Hypothalamus (tissue), 51 donors: ENCODE data around the gene DCP1A.

Experiments used
- DNase-seq, 51 donors: peaks; one replicate each; lab custom pipeline; 2025; lab: John Stamatoyannopoulos, UW

DCP1A gene

DNA sequence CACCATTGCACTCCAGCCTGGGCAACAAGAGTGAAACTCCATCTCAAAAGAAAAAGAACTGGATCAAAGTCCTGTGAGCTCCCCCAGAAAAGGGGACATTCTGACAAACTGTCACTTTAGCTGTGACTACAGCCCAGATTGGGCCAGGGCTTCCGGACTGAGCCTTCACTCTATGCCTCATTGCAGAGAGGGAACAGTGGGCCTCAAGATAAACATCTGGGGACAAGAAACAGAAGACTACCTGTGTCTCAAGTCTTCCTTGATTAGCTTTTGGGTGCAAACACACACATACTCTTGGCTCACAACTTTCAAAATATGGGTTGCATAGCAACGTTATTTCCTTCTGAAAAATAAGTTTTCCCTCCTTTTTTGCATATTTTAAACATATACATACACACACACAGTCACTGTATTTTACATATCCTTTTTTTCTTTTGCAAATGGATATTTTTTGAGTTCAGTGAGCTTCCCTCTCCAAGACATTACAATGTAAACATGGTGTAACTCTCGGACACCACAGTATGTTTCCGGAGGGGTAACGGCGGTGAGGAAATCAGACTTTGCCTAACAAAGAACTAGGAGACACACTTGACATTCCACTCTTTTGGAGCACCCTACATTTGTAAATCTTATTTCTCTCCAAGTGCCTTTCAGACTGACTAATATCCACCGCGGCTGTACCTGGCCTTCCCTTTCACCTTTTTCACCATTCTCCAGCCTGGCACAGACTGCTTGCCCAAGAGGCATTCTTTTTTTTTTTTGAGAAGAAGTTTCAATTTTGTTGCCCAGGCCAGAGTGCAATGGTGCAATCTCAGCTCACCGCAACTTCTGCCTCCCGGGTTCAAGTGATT lies 95.0 kb downstream of the DCP1A start:
- no peak for DNase-seq

DNA sequence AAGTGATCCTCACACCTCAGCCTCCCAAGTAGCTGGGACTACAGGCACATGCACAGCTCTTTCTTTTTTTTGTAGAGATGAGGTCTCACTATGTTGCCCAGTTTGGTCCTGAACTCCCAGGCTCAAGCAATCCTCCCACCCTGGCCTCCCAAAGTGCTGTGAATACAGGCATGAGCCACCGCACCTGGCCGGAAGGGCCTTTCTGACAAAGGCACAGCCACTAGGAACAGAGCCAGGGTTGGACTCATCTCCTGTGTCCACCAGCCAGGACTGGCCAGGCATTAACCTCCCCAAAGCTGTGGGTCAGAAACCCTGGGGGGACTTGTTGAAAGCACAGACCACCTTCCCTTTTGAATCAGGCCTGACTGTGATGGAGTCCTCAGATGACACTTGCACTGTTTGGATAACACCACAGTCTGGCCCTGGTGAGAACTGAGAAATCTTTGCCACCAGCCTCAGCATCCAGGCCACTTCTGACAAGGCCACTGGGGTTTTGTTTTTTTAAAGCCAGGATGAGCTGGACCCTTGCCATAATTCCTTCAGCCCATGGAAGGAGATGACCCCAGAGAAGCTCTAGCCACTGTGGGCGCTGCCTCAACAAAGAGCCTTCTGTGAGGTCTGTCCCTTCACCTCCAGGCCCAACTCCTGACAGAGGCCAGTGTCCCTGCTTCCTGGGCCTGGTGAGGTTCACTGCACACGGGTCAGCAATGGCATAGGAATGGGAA lies 96.3 kb downstream of the DCP1A start:
- DNase-seq = no peak

DNA sequence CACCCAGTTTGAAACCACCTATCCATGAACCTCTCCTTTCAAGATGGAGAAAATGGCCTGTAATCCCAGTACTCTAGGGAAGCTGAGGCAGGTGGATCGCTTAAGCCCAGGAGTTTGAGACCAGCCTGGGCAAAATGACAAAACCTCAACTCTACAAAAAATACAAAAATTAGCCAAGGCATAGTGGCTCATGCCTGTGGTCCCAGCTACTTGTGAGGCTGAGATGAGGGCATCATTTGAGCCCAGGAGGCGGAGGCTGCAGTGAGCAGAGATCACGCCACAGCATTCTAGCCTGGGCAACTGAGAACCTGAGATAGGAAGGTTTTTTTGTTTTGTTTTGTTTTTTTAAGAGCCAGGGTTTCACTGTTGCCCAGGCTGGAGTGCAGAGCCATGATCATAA lies 96.9 kb downstream of the DCP1A start:
- no peak for DNase-seq

DNA sequence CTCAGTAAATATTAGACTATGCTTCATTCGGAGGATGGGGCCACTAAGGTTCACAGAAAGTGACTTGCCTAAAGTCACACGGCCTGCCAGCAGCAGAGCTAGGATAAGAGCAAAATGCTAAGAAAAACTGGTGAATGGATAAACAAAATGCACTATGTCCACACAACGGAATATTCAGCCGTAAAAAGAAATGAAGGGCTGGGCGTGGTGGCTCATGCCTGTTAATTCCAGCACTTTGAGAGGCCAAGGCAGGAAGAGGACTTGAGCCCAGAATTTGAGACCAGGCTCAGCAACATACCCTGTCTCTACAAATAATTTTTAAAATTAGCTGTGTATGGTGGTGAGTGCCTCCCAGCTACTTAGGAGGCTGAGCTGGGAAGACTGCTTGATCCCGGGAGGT lies 99.2 kb downstream of the DCP1A start:
- DNase-seq = no peak

DNA sequence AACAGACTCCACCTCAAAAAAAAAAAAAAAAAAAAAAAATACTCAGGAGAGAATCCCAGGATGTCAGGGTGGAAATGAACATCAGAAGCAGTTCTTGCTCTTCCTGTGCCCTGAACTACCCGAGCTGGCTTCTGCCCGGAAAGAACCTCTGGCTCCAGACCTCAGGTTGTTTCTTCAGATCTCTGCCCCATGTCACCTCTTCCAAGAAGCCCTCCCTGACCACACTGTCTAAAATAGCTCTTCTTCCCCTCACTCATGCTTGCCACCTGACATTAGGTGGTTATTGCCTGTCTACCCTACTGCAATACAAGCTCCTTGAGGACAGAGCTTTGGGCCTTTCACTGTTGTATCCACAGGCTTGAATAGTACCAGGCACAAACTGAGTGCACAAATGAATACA lies 99.7 kb downstream of the DCP1A start:
- DNase-seq = no peak

DNA sequence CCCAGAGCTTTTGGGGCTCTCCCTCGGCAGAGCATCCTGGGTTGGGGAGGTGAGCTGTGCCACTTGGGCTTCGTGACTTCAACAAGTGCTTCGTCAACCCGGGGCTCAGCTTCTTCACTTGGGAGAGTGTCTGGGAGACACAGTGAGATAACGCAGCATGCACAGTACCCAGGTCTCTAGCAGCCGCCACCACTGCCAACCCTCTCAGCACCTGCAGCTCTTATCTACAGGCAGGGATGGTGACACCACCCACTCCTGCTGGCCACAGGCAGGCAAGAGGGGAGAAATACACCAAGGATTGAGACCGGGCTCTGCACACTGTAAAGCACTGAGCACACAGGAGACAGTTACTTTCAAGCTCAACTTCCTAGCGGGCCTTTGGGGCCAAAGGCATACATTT lies 103.1 kb downstream of the DCP1A start:
- DNase-seq = no peak

DNA sequence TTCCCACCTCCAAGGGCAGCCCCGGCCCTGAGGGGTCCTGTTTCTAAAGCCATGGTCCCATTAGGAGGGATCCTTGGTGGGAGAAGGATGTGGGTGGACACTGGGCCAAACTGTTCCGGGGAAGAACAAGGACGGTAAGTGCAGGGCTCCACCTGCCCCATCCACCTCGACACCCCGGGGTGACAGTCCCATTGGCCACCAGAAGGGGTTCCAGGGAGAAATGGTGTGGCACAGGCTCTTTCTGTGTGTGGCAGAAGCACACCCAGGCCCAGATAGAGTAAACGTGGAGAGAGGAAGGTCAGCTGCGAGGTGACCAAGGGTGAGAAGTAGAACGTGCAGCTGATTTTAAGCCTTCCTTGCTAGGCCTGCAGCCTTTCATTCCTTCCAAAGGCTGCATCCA lies 103.6 kb downstream of the DCP1A start:
- no peak for DNase-seq

DNA sequence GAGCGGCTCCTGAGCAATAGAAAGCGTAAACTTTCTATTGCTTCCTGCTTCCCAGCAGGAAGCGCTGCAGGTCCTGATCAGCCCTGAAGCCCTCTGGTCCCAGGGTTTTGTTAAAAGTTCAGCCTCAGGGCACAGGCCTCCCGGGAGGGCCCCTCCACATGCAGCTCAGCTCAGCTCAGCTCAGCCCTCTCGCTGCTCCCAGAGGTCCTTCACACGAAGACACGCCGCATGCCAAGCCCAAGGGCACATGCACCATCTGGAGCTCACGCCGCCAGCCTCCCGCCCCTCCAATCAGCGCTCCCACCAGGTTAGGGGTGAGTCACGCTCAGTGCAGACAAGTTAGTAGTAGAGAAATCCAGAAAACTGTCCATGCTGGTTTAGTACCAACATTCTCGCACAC lies 104.2 kb downstream of the DCP1A start:
- DNase-seq = no peak

DNA sequence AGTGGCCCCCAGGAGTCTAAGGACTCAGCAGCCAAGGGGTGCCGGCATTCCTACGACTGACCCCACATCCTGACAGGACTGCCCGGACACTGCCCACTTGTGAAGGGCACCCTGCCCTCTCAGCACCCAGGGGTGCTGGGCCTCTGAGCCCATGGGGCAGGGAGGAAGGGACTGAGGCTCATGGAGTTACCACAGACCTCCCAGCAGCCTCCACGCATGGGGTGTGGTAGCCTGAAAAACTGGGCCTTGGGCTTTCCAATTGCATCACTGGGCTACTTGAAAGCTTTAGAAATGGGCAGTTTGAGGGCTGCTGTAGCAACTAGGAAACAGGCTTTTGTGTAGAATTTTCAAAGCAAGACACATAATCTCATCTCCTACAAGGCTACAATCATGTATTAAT lies 104.7 kb downstream of the DCP1A start:
- no peak for DNase-seq

DNA sequence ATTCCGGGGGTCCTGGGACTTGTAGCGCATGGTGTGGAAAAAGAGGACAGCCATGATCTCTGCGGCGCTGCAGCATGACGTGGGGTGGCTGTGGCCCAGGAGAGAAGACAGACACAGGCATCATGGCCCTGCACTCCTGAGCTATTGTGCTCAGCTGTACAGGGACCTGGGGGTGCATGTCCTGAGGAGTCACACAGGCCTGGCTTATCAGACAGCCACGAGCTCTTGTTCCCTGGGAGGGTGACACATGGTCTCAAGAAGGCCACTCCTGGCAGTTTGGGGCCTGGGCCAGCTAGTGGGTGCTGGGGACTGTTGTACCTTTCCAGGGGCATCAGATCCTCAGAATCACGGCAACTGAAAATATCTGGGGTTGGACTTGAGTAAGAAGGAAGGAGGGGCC lies 105.2 kb downstream of the DCP1A start:
- no peak for DNase-seq

DNA sequence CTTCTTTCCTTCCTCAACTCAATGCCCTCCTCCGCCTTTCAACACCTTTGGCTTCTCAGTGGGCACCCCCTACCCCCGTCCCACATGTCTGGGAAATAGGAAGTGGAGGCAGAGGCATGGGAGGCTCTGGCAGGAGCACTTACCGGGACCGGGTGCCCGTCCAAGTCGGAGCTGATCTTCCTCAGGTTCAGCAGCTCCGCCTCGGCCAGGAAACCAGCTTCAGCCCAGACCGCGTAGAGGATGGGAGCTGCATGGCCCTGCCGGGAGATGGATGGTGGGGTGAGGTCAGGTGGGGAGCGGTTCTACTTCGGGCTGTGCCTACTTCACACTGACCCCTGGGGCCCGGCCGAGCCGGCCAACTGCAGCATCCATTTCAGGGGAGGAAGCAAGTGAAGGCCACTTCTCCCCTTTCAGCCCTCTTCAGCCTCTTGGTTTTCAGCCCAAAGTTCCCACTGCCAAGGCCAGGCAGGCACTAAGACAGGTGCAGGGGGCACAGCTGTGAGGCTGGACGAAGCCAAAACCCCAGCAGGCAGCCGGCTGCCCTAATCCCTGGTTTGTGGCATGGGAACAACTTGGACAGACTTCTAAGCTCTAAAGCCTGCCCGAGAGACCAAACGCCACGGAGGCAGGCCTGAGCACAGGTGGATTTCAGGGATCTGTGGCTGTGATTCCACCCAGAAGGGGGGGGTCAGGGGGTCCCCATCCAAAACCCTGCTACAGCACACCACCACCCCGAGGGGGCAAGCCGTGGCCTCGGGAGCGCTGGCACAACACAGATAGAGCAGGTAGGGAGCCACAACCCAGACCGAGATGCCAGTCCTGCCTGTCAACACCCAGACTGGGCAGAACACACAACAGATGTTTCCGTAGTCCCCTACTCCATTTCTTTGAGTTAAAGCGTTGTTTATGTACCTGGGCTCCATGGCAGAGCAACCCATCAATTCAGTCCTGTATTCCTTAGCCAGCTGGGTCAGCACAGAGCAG lies 106.1 kb downstream of the DCP1A start:
- no peak for DNase-seq

DNA sequence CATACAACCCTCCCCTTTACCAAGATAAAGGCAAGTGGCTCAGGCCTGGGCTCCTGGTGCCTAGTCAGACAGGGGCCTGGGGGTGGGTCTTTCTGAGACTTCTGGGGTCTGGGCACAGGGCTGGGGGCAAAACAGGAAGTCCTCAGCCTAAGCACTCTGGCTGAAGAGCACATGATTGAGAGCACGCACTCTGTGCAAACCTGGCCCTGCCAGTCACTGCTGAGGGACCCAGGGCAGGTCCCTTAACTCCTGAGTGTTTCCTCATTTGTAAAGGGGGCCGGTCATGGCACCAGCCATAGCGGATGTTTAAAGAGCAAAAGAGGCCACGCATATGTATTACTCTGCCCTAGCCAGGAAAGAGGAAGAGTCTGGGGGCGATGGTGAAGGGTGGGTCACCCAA lies 107.5 kb downstream of the DCP1A start:
- DNase-seq = no peak

DNA sequence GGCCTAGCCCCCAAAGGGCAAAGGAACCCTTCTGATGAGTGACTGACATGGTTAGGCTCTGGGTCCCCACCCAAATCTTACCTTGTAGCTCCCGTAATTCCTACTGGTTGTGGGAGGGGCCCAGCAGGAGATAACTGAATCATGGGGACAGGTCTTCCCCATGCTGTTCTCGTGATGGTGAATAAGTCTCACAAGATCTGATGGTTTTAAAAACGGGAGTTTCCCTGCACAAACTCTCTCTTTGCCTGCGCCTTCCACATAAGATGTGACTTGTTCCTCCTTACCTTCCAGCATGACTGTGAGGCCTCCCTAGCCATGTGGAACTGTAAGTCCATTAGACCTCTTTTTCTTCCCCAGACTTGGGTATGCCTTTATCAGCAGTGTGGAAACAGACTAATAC lies 108.5 kb downstream of the DCP1A start:
- DNase-seq = no peak

DNA sequence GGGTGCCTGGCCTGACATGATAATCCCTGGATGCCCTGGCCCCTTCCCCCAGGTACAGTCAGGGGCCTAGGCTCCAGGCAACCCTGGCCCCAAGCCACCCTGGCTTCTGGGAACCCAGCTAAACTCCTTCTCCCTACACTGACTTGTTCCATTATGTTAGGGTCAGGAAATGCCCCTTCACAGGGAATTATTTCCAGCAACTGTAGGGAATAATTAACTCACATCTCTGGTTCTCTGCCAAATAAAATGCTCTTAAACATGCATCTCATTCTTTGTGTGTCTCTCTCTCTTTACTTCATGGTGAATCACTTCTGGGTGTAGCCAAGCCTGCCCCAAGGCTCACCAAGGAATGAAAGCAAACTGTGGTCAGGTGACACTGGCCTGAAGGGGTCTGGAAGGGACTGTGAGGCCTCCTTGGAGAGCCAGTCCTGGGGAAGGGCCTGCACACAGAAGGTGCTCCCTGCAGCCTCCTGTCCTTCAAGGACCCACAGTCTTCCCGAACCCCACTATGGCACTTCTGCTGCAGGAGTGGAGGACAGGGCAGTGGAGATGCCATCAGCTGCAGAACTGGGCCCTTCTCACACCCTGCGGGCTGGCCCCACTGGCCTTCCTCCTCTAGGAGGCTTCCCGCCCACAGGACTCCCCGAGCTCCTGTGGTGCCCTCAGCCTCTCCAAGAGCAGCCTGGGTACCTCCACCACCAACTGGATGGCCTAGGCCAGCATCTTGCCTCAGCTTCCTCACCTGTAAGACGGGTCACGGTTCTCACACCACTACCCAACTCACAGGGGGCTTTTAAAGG lies 109.1 kb downstream of the DCP1A start:
- DNase-seq = peak in 3 of 51 donors; percentile 22 to 25 (median 25)

DNA sequence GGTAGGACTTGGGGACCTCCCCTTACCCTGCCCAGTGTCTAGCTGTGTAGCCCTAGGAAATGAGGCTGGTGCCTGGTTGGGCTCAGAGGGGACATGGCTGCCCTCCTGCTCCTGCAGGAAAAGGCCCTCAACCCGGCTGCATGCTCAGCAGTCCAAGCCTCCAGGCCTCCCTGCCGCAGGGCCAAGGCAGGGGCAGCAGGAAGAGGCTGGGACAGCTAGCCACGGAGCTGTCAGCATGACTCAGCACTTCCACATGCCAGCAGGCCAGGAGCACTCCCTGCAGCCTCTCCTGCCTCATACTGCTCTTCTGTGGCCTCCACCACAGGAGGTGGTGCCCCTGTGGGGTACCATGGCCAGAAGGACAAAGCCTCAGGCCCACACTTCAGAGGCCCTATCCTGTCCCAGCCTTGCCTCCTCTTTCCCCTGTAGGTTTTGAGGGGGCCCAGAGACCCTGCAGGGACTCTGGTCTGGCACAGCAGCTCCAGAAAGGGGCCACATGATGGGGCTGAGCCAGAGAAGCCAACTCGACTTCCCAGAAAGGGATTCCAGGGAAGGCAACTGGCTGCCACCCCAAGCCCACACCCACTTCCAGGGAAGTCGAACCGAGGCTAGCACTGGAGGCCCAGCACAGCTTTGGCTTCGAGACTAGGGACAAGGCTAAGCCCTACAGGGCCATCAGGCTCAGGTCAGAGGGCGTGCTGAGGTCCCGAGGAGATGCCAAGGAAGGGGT lies 111.1 kb downstream of the DCP1A start:
- peak in 35 of 51 donors; percentile 10 to 78 (median 37) for DNase-seq

DNA sequence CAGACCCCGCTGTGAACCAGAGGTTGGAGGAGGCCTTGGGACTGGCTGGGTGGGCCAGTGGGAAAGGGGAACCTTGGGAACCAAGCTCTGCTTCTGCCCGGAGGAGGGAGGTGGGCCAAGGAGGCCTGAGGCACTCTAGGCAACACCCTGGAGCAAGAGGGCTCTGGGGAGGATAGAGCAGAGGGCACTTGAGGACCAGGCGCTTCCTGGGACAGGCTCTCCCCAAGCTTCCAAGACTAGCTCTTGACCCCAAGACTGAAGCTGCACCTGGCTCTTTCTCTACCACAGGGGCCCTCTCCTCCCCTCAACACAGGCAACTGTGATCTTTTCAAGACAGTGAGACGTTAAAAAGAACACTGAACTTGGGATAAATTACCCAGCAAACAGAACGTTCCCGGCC lies 111.8 kb downstream of the DCP1A start:
- DNase-seq = no peak

DNA sequence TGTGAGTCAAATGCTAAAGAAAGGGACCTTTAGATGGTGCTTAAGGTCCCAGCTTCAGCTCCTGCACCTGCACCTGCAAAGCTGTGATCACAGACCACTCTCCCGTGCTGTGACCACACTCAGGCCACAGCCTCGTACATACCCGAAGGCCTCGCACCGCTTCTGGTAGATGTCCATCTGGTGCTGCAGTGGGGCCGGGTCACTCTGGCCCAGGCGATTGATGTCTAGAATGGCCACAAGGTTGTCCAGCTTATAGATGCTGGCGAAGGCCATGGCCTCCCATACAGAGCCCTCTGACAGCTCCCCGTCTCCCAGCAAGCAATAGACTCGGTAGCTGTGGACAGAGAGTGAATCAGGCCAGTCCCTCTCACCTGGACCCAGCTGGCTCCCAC lies 112.5 kb downstream of the DCP1A start:
- DNase-seq = no peak

DNA sequence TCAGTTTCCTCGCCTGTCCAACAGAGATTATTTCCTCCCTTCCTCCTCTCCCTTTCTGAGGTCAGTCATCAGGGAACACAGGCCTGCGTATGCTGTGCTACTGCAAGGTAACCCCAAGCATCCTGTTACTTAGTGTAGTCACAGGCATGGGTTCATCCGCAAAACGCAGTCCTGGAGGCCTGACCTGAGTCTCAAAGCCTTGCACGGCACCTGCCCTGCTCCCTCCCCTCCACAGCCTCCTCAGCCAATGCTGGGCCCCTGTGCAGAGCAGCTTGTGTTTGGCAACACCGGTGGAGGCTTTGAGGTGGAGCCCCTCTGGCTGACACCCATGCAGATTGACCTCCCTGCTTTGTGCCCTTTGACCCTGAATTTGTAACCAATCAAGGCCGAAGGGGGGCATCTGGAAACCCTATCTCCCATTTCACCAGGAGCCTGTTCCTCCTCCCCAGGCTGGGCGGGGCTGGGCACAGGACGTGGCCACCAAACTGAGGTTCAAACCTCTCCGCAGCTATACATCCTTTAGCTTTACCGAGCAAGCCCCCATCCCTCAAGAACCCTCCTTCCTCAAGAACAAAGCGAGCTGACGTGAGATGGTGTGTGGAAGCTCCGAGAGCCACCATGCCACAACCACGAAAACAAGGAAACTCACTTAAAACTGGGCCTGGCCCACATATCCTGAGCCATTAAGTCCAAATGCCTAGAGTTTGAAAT lies 113.1 kb downstream of the DCP1A start:
- DNase-seq = no peak
